GM20000 (cell line): ENCODE data around the gene LRMDA.

ENCODE experiments used
- DNase-seq: peaks from one replicate; pipeline ENCODE4 v3.0.0; 2012; ENCODE audit warnings: low spot score
- TF ChIP-seq, protein P1 (sequence below): IDR thresholded peaks from 2 replicates; pipeline ENCODE4 v1.5.1; 2012; ENCODE audit warnings: mild to moderate bottlenecking, control low read depth; ENCODE audit errors: extremely low read depth, missing control alignments

The LRMDA gene

DNA sequence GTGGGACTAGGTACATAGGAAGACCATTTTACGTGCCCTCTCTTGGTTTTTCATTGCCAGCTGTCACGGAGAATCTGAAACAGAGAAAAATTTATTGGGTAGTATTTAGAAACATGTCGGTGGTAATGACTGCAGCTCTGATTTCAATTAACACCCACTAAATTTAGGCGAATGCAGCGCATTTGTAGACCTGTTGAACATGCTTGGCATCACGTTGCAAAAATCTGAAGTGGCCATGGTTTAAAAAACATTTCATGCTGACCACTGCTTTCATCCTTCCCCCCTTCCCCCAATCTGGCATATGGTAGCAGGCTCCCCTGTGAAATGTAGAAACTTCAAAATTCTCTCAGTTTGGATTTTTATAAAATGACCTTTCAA lies 34.0 kb downstream of the LRMDA start:
- no peak for DNase-seq
- TF ChIP-seq, protein P1, sequence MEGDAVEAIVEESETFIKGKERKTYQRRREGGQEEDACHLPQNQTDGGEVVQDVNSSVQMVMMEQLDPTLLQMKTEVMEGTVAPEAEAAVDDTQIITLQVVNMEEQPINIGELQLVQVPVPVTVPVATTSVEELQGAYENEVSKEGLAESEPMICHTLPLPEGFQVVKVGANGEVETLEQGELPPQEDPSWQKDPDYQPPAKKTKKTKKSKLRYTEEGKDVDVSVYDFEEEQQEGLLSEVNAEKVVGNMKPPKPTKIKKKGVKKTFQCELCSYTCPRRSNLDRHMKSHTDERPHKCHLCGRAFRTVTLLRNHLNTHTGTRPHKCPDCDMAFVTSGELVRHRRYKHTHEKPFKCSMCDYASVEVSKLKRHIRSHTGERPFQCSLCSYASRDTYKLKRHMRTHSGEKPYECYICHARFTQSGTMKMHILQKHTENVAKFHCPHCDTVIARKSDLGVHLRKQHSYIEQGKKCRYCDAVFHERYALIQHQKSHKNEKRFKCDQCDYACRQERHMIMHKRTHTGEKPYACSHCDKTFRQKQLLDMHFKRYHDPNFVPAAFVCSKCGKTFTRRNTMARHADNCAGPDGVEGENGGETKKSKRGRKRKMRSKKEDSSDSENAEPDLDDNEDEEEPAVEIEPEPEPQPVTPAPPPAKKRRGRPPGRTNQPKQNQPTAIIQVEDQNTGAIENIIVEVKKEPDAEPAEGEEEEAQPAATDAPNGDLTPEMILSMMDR: no peak

DNA sequence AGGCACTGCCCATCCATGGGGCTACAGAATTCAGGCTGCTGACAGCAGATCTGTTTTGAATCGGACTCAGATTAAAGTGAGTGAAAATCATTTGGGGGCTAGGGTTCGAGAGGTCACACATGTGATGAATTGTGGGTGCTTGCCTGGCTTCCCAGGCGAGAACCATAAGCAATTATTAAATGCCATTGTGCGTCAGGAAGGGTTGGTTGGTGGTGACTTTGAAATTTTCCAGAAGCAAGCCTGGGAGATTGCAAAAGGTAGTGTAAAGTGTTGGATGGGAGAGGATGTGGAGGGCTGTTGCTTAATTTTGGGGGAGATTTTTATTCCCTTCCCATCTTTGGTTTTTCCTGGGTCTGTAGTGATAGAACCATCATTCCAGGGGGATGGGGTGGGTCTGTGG lies 34.6 kb downstream of the LRMDA start:
- TF ChIP-seq, protein P1: no peak

DNA sequence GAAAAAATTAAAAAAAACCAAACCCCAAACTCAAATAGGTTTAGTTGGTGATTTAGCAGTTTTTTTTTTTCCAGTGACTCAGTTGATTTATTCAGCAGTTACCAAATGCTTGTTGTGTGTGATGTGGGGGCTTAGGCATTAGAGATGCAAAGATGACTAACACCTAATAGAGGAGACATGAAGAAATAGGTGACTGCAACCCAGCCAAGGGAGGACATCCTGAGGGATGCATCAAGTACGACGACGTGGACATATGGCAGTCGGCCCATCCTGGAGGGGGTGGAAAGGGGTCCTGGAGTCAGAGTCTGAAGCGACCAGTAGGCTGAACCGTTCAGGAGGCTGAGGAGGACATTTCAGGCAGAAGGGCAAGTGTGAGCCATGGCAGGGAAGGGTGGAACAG lies 35.5 kb downstream of the LRMDA start:
- TF ChIP-seq, protein P1: no peak
- DNase-seq: no peak

More for the DNA sequence above, 34.6 kb downstream of the LRMDA start:
- DNase-seq: no peak

DNA sequence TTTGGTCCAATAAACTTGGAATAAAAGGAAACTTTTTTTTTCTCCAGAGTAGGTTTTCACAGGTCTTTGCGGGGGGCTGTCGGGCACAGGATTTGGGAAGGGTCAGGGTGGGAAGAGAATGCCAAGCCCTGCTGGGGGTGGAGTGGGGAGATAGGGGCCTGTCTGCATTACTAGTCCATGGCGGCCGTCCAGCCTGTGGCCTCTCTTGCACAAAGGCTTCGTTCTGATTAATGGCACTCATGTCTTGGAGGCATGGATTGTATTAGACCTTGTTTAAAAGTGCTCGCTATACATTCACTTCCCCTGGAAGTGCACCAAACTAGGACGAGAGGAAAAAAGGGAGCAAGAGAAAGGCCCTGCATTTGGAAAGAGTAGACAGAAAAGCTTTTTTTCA lies 37.2 kb downstream of the LRMDA start:
- TF ChIP-seq, protein P1: no peak
- DNase-seq: no peak

DNA sequence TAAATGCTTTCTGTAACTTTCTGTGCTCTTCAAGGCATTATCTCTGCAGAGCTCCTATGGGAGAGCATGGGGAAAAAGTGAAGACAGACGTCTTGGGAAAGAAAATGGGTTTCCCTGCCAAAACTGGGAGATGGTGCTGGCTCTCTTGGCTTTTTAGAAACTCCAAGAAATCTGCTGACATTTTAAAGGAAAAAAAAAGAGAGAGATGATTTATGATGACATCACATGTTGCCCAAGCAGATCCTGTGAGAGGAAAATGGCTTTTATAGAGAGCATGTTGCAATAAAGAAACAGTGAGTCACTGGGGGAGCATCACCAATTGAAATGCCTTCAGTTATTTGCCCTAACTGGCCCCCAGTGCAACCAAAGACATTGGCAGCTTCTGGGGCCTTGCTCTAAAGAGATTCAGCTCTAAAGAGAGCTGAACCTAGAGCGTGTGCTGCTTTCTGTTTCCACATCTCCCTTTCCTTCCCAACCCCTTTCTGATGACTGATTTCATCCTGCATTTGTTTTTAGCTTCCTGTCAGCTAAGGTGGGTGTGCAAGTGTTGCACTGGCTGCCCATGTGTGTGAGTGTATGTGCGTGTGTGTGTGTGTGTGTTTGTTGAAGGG lies 37.7 kb downstream of the LRMDA start:
- TF ChIP-seq, protein P1: no peak
- DNase-seq: no peak

DNA sequence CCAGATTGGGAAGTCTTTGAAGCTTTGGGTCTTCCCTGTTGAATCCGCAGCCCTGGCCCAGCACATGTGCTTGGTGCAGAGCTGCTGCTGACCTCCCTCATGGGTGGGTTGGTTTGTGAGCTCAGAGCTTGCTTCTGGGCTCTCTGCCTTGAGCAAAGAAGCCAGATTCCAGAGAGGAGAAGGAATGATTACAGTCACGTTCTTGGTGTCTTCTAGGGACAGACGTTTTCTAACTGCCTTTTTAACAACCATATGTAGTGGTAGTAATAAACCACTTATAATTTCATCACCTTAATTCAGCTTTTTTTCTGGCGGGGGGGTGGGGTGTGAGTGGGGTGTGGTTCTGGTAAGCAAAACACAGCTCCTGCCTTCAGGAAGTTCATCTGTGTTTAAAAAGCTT lies 39.5 kb downstream of the LRMDA start:
- TF ChIP-seq, protein P1: no peak
- no peak for DNase-seq

DNA sequence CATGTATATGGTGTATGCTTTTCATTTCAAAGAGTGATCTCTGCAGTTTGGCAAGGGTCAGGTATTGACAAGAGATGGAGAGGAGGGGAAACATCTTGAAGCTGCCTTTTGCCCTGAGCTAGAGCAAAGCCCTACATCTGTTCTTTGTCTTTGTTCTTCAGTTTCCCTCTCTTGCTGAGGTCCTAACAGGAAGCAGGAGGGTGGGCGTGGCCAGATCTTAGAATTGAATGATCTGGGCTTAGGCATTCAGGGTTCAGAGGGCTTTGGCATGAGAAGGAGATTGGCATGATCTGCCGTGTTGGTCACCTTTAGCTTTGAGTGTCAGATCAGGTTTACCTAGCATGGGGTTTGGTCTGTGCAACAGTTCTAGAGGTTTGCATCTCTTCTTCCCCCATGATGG lies 41.3 kb downstream of the LRMDA start:
- TF ChIP-seq, protein P1: no peak
- DNase-seq: no peak
